Body of pancreas (tissue), 4 donors: ENCODE data around the gene SMIM14.

Experiments used
- POLR2A ChIP-seq, 3 donors: fragments of 450-650 bp; IDR thresholded peaks; one replicate each; pipeline ENCODE4 v1.6.1; 2016; ENCODE audit warnings: antibody characterized with exemption in 3 of 3, mild to moderate bottlenecking in 2 of 3
- TF ChIP-seq, protein P1 (sequence below), 7 experiments: fragments of 450-650 bp in 4 of 7; fragments of 200-600 bp in 3 of 7; sonication (generic) in 3 of 7; IDR thresholded peaks; one replicate each; pipeline ENCODE4 v1.5.1; 2016 to 2019; ENCODE audit warnings: antibody characterized with exemption in 7 of 7

DNA sequence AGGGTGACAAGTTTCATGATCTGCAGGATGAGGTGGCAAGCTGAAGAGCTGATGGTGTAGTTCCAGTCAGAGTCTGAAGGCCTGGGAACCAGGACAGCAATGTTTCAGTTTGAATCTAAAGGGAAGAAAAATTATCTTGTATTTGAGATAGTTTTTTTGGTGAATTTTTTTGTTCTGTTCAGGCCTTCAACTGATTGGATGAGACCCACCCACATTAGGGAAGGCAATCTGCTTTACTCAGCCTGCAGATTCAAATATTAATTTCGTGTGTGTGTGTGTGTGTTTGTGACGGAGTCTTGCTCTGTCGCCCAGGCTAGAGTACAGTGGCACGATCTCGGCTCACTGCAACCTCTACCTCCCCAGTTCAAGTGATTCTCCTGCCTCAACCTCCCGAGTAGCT, 22.1 kb upstream of the SMIM14 start:
- TF ChIP-seq, protein P1, sequence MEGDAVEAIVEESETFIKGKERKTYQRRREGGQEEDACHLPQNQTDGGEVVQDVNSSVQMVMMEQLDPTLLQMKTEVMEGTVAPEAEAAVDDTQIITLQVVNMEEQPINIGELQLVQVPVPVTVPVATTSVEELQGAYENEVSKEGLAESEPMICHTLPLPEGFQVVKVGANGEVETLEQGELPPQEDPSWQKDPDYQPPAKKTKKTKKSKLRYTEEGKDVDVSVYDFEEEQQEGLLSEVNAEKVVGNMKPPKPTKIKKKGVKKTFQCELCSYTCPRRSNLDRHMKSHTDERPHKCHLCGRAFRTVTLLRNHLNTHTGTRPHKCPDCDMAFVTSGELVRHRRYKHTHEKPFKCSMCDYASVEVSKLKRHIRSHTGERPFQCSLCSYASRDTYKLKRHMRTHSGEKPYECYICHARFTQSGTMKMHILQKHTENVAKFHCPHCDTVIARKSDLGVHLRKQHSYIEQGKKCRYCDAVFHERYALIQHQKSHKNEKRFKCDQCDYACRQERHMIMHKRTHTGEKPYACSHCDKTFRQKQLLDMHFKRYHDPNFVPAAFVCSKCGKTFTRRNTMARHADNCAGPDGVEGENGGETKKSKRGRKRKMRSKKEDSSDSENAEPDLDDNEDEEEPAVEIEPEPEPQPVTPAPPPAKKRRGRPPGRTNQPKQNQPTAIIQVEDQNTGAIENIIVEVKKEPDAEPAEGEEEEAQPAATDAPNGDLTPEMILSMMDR (IDR thresholded peaks at IDR 0.05): no peak
- no peak for TF ChIP-seq POLR2A (IDR thresholded peaks at IDR 0.05)
